Naive thymus-derived CD4-positive, alpha-beta T cell (primary cell): ENCODE data around the gene SVOPL. TPM values are rescaled to one million over a fixed set of nuclear protein-coding genes. Genes with fewer than 3 reads are reported as not detected.

Experiments used
- ATAC-seq: fragments of 150-1000 bp; cut with Tn5 transposase; 2 replicates; pipeline ENCODE4 v1.10.0; 2021; ENCODE audit warnings: mild to moderate bottlenecking, moderate library complexity
- CTCF ChIA-PET: fragments of 350-600 bp; sonication (Branson Sonifier 250); formaldehyde crosslinking; loops from one replicate; lab custom pipeline; 2021; ENCODE audit warnings: antibody characterized with exemption; lab: Charles Lee
- POLR2A ChIA-PET: fragments of 350-600 bp; sonication (Branson Sonifier 250); formaldehyde crosslinking; loops from one replicate; lab custom pipeline; 2021; ENCODE audit warnings: antibody characterized with exemption, inconsistent platforms; lab: Charles Lee
- DNase-seq, 9 donors: peaks; one replicate each; pipeline versions ENCODE4 v3.0.0 to v3.0.0-alpha.2; 2020 to 2022; ENCODE audit warnings: mixed read lengths in 1 of 9
- H3K27ac ChIP-seq: one replicate; pipeline ENCODE4 v1.7.0; 2013; ENCODE audit warnings: mild to moderate bottlenecking, low read depth, low read length, moderate library complexity
- H3K27me3 ChIP-seq, 2 donors: one replicate each; pipeline ENCODE4 v1.7.0; 2013; ENCODE audit warnings: low read length in 2 of 2, mild to moderate bottlenecking in 2 of 2, moderate library complexity in 2 of 2; ENCODE audit not compliant: control insufficient read depth in 2 of 2, insufficient read depth in 2 of 2
- H3K36me3 ChIP-seq, 3 experiments: 1 replicate in 2 of 3; 2 replicates in 1 of 3; pipeline ENCODE4 v1.7.0; 2013; ENCODE audit warnings: low read length in 3 of 3, mild to moderate bottlenecking in 3 of 3, moderate library complexity in 1 of 3; ENCODE audit not compliant: insufficient read depth in 3 of 3, control insufficient read depth in 2 of 3
- H3K4me1 ChIP-seq, 2 donors: one replicate each; pipeline ENCODE4 v1.7.0; 2013; ENCODE audit warnings: low read length in 2 of 2, mild to moderate bottlenecking in 2 of 2, moderate library complexity in 1 of 2; ENCODE audit not compliant: control insufficient read depth in 2 of 2, insufficient read depth in 2 of 2
- H3K4me3 ChIP-seq: 2 replicates; pipeline ENCODE4 v1.7.0; 2013; ENCODE audit warnings: mild to moderate bottlenecking, low read length
- H3K9me3 ChIP-seq, 3 experiments: 1 replicate in 2 of 3; 2 replicates in 1 of 3; pipeline ENCODE4 v1.7.0; 2013; ENCODE audit warnings: low read length in 3 of 3; ENCODE audit not compliant: control insufficient read depth in 2 of 3
- H3K27ac Mint-ChIP-seq, 9 donors: one replicate each; pipeline ENCODE4 v1.8.0; 2020 to 2022; ENCODE audit warnings: mixed read lengths in 9 of 9, mild to moderate bottlenecking in 8 of 9, moderate library complexity in 5 of 9, inconsistent platforms in 2 of 9
- H3K27me3 Mint-ChIP-seq, 5 donors: one replicate each; pipeline ENCODE4 v1.8.0; 2021 to 2022; ENCODE audit warnings: mixed read lengths in 5 of 5, mild to moderate bottlenecking in 1 of 5
- H3K36me3 Mint-ChIP-seq, 5 donors: one replicate each; pipeline ENCODE4 v1.8.0; 2020 to 2022; ENCODE audit warnings: mixed read lengths in 5 of 5, mild to moderate bottlenecking in 3 of 5, inconsistent platforms in 1 of 5
- H3K4me1 Mint-ChIP-seq, 7 donors: one replicate each; pipeline ENCODE4 v1.8.0; 2020 to 2022; ENCODE audit warnings: mixed read lengths in 7 of 7, mild to moderate bottlenecking in 3 of 7, inconsistent platforms in 1 of 7
- H3K4me3 Mint-ChIP-seq, 10 donors: one replicate each; pipeline ENCODE4 v1.8.0; 2020 to 2022; ENCODE audit warnings: mild to moderate bottlenecking in 10 of 10, mixed read lengths in 10 of 10, moderate library complexity in 6 of 10, inconsistent platforms in 2 of 10
- H3K9me3 Mint-ChIP-seq, 11 donors: one replicate each; pipeline ENCODE4 v1.8.0; 2020 to 2022; ENCODE audit warnings: mixed read lengths in 11 of 11, mild to moderate bottlenecking in 4 of 11, inconsistent platforms in 1 of 11, moderate library complexity in 1 of 11
- intact Hi-C, 2 donors: fragments of 100-400 bp; cut with micrococcal nuclease; formaldehyde crosslinking; loops; one replicate each; pipeline ENCODE4 v1.15.1; 2023
- polyA plus RNA-seq, 2 donors: library from polyadenylated mRNA; unstranded; fragments of 300-500 nt; fragmentation: Illumina TruSeq; gene quantifications; one replicate each; pipeline ENCODE4 v1.2.3, GENCODE V29; 2021
- total RNA-seq, 6 experiments: library from RNA in 5 of 6; stranded (reverse) in 5 of 6; gene quantifications; 1 replicate in 5 of 6; 2 replicates in 1 of 6; pipeline ENCODE4 v1.2.3 and lab custom pipeline; 2021 to 2026

The SVOPL gene
- total and polyA plus RNA-seq, 7 experiments from 2014 or later: 0.47 to 0.74 (median 0.64) TPM; not detected in 4

- H3K36me3 Mint-ChIP-seq: peaks cover 25 to 72% (median 67%) of the 10 kb centered on the region in 5 donors
- Histone ChIP-seq H3K36me3 (peaks cover 4 to 56% (median 5%) of the 10 kb centered on the region in 3 experiments), H3K9me3 (peaks cover 0 to 5% (median 0%) of the 10 kb centered on the region in 3 experiments), H3K4me1 (no peaks in the 10 kb centered on the region), H3K27me3 (no peaks in the 10 kb centered on the region), H3K27ac (no peak overlapping the region), H3K4me3 (no peak overlapping the region)
- no peak overlapping the region for H3K4me3 Mint-ChIP-seq
- H3K27me3 Mint-ChIP-seq: no peaks in the 10 kb centered on the region
- H3K27ac Mint-ChIP-seq: no peak overlapping the region
- CTCF ChIA-PET: no interaction called here
- DNase-seq (no peak), ATAC-seq (no peak)
- H3K4me1 Mint-ChIP-seq: peaks cover 0 to 18% (median 10%) of the 10 kb centered on the region in 7 donors
- intact Hi-C loops: no loop called here
- H3K9me3 Mint-ChIP-seq: peaks cover under 1 to 10% (median 5%) of the 10 kb centered on the region in 11 donors
- POLR2A ChIA-PET: no interaction called here
Measured at GRCh38 chr7:138570715-138571114, 130.4 kb downstream of the SVOPL start.

GRCh38 chr7:138569418-138569817, 131.7 kb downstream of the SVOPL start:
- H3K27ac ChIP-seq: no peak overlapping the region
- peaks cover 0 to 8% (median 0%) of the 10 kb centered on the region in 7 donors for H3K4me1 Mint-ChIP-seq
- H3K9me3 Mint-ChIP-seq: peaks cover 12 to 23% (median 15%) of the 10 kb centered on the region in 11 donors
- no peaks in the 10 kb centered on the region for H3K27me3 ChIP-seq
- DNase-seq (no peak), ATAC-seq (no peak)
- no peaks in the 10 kb centered on the region for H3K27me3 Mint-ChIP-seq
- no peak overlapping the region for H3K27ac Mint-ChIP-seq
- peaks cover 38 to 80% (median 76%) of the 10 kb centered on the region in 5 donors for H3K36me3 Mint-ChIP-seq
- ChIA-PET POLR2A (no interaction called here), CTCF (no interaction called here)
- H3K36me3 ChIP-seq: peaks cover 4 to 69% (median 5%) of the 10 kb centered on the region in 3 experiments
- intact Hi-C loops: no loop called here
- no peak overlapping the region for H3K4me3 ChIP-seq
- H3K4me1 ChIP-seq: no peaks in the 10 kb centered on the region
- no peak overlapping the region for H3K4me3 Mint-ChIP-seq
- peaks cover 0 to 18% (median 6%) of the 10 kb centered on the region in 3 experiments for H3K9me3 ChIP-seq

GRCh38 chr7:138568655-138569054, 132.5 kb downstream of the SVOPL start:
- H3K36me3 Mint-ChIP-seq: peaks cover 37 to 80% (median 77%) of the 10 kb centered on the region in 5 donors

GRCh38 chr7:138565451-138566114, 135.6 kb downstream of the SVOPL start:
- DNase-seq (no peak), ATAC-seq (peak; percentile 44)
- ChIA-PET POLR2A (no interaction called here), CTCF (no interaction called here)
- no peak overlapping the region for H3K4me3 ChIP-seq
- no peaks in the 10 kb centered on the region for H3K4me1 ChIP-seq
- H3K27me3 ChIP-seq: no peaks in the 10 kb centered on the region
- H3K9me3 ChIP-seq: peaks cover 0 to 41% (median 10%) of the 10 kb centered on the region in 3 experiments
- no peak overlapping the region for H3K27ac ChIP-seq
- peaks cover 0 to 4% (median 0%) of the 10 kb centered on the region in 7 donors for H3K4me1 Mint-ChIP-seq
- H3K27ac Mint-ChIP-seq: no peak overlapping the region
- peaks cover 5 to 88% (median 19%) of the 10 kb centered on the region in 3 experiments for H3K36me3 ChIP-seq
- no peaks in the 10 kb centered on the region for H3K27me3 Mint-ChIP-seq
- peaks cover 37 to 89% (median 84%) of the 10 kb centered on the region in 5 donors for H3K36me3 Mint-ChIP-seq
- H3K4me3 Mint-ChIP-seq: peak overlapping the region in 1 of 10 donors; percentile 10
- peaks cover 24 to 54% (median 32%) of the 10 kb centered on the region in 11 donors for H3K9me3 Mint-ChIP-seq
- intact Hi-C loops: no loop called here

More at GRCh38 chr7:138568655-138569054, 132.5 kb downstream of the SVOPL start:
- Histone ChIP-seq H3K27me3 (no peaks in the 10 kb centered on the region), H3K9me3 (peaks cover 0 to 26% (median 7%) of the 10 kb centered on the region in 3 experiments), H3K27ac (no peak overlapping the region), H3K4me3 (no peak overlapping the region), H3K36me3 (peaks cover 5 to 77% (median 10%) of the 10 kb centered on the region in 3 experiments), H3K4me1 (no peaks in the 10 kb centered on the region)
- H3K9me3 Mint-ChIP-seq: peaks cover 14 to 30% (median 23%) of the 10 kb centered on the region in 11 donors
- no peaks in the 10 kb centered on the region for H3K27me3 Mint-ChIP-seq
- ChIA-PET CTCF (no interaction called here), POLR2A (no interaction called here)
- no peak for ATAC-seq
- H3K4me3 Mint-ChIP-seq: no peak overlapping the region
- DNase-seq: no peak
- H3K27ac Mint-ChIP-seq: no peak overlapping the region
- intact Hi-C loops: no loop called here
- H3K4me1 Mint-ChIP-seq: peaks cover 0 to 4% (median 0%) of the 10 kb centered on the region in 7 donors

GRCh38 chr7:138565071-138565450, 136.1 kb downstream of the SVOPL start:
- ATAC-seq: peak; percentile 34
- H3K4me1 Mint-ChIP-seq: peaks cover 0 to 4% (median 0%) of the 10 kb centered on the region in 7 donors
- H3K27ac ChIP-seq: no peak overlapping the region
- H3K4me1 ChIP-seq: no peaks in the 10 kb centered on the region
- CTCF ChIA-PET: no interaction called here
- H3K36me3 Mint-ChIP-seq: peaks cover 36 to 91% (median 84%) of the 10 kb centered on the region in 5 donors
- intact Hi-C loops: no loop called here
- H3K4me3 ChIP-seq: no peak overlapping the region
- no peak overlapping the region for H3K4me3 Mint-ChIP-seq
- peaks cover 0 to 41% (median 10%) of the 10 kb centered on the region in 3 experiments for H3K9me3 ChIP-seq
- peaks cover 5 to 89% (median 19%) of the 10 kb centered on the region in 3 experiments for H3K36me3 ChIP-seq
- H3K27ac Mint-ChIP-seq: no peak overlapping the region
- H3K27me3 ChIP-seq: no peaks in the 10 kb centered on the region
- no peak for DNase-seq
- POLR2A ChIA-PET: no interaction called here
- peaks cover 24 to 59% (median 32%) of the 10 kb centered on the region in 11 donors for H3K9me3 Mint-ChIP-seq
- no peaks in the 10 kb centered on the region for H3K27me3 Mint-ChIP-seq

DNA sequence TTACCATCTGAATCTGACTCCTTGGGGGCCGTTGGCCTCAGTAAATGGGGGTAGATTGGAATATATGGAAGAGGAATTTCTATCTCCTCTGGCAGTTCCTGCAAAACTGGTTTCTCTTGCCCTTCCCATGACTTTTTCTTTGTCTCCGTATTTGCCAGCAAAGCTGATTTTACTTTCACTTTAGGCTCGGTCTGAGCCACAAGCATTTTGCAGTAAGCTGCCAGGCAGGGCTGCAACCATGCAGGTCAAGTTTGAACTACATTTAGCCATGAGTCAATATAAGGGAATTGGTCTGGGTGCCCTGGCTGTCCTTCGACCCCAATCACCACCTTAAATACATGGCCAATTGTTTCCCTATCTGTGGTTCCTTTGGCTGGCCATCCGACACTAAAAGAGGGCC, 136.8 kb downstream of the SVOPL start:
- intact Hi-C loops: no loop called here
- ChIA-PET CTCF (no interaction called here), POLR2A (no interaction called here)
- Histone ChIP-seq H3K4me1 (no peaks in the 10 kb centered on the region), H3K4me3 (no peak overlapping the region), H3K9me3 (peaks cover 0 to 44% (median 10%) of the 10 kb centered on the region in 3 experiments), H3K27ac (no peak overlapping the region), H3K36me3 (peaks cover 5 to 89% (median 24%) of the 10 kb centered on the region in 3 experiments), H3K27me3 (no peaks in the 10 kb centered on the region)
- Mint-ChIP-seq H3K36me3 (peaks cover 36 to 91% (median 83%) of the 10 kb centered on the region in 5 donors), H3K4me3 (no peak overlapping the region), H3K27me3 (no peaks in the 10 kb centered on the region), H3K9me3 (peaks cover 24 to 60% (median 33%) of the 10 kb centered on the region in 11 donors), H3K4me1 (peaks cover 0 to 4% (median 0%) of the 10 kb centered on the region in 7 donors), H3K27ac (no peak overlapping the region)
- ATAC-seq (no peak), DNase-seq (no peak)
